Colonic mucosa (tissue), 4 donors: ENCODE data around the gene SNX14. TPM values are rescaled to one million over a fixed set of nuclear protein-coding genes. Genes with fewer than 3 reads are reported as not detected.
A peak's percentile ranks its signal among the peaks of the same experiment; 100 is the strongest.
"Not testable (repeated sequence)": the region's sequence is repeated elsewhere in the genome, so short reads cannot be mapped to it uniquely, and the experiment has no call there.

Experiments
- DNase-seq: peaks from one replicate; pipeline ENCODE4 v3.0.0-alpha.2; 2020
- H3K27ac ChIP-seq: fragments of 200-600 bp; one replicate; pipeline ENCODE4 v1.8.0; 2021
- H3K27me3 ChIP-seq: fragments of 200-600 bp; one replicate; pipeline ENCODE4 v1.8.0; 2021
- H3K36me3 ChIP-seq: fragments of 200-600 bp; one replicate; pipeline ENCODE4 v1.8.0; 2021
- H3K4me1 ChIP-seq: fragments of 200-600 bp; one replicate; pipeline ENCODE4 v1.8.0; 2021; ENCODE audit warnings: mild to moderate bottlenecking
- H3K4me3 ChIP-seq: fragments of 200-600 bp; one replicate; pipeline ENCODE4 v1.8.0; 2021
- H3K9ac ChIP-seq, 2 donors: one replicate each; pipeline ENCODE4 v1.7.0; 2013; ENCODE audit warnings: control low read depth in 2 of 2, low read depth in 2 of 2, low read length in 2 of 2
- H3K9me3 ChIP-seq: fragments of 200-600 bp; one replicate; pipeline ENCODE4 v1.8.0; 2021
- CTCF ChIP-seq: fragments of 200-600 bp; IDR thresholded peaks from one replicate; pipeline ENCODE4 v1.8.0; 2022; ENCODE audit warnings: antibody characterized with exemption, mild to moderate bottlenecking
- intact Hi-C: fragments of 100-400 bp; cut with DNase I; formaldehyde crosslinking; loops from one replicate; pipeline ENCODE4 v1.14.1; 2022
- total RNA-seq, 2 donors: library from RNA; stranded (reverse); fragmentation: NEBNext Ultra II Directional in 1 of 2; extraction: Animal tissue kit (Norgen Biotek cat#: 25700) in 1 of 2; gene quantifications; one replicate each; pipeline ENCODE4 v1.2.1, GENCODE V29; 2021
- donor health status: healthy.
- donor health status: DM: no; HTN: no; CAD: no.
- donor health status: DM: no; HTN: no; CAD: no.

SNX14 gene
- total RNA-seq, 2 donors from 2014 or later, result 52.5 to 80.6 TPM

GRCh38 chr6:85640821-85641220 is 47.2 kb upstream of the SNX14 start:
- Histone ChIP-seq H3K4me1 (peaks cover 14% of the 10 kb centered on the region), H3K27ac (no peak overlapping the region), H3K9me3 (no peaks in the 10 kb centered on the region), H3K9ac (no peak overlapping the region), H3K27me3 (no peaks in the 10 kb centered on the region), H3K36me3 (peaks cover 14% of the 10 kb centered on the region), H3K4me3 (peak overlapping the region; percentile 96)
- TF ChIP-seq CTCF, result no peak
- no peak for DNase-seq
- intact Hi-C loops, result loop anchor here (5.0 kb wide), 1 partner anchor 44 kb away; no protein-coding TSS in a partner anchor

GRCh38 chr6:85637579-85637978 is 43.9 kb upstream of the SNX14 start:
- Histone ChIP-seq H3K27me3 (no peaks in the 10 kb centered on the region), H3K36me3 (peaks cover 31% of the 10 kb centered on the region), H3K4me1 (peaks cover 14% of the 10 kb centered on the region), H3K27ac (no peak overlapping the region), H3K9me3 (no peaks in the 10 kb centered on the region), H3K9ac (no peak overlapping the region), H3K4me3 (no peak overlapping the region)
- no peak for TF ChIP-seq CTCF
- DNase-seq, result no peak
- intact Hi-C loops, result no loop called here

- Histone ChIP-seq H3K27me3 (no peaks in the 10 kb centered on the region), H3K36me3 (peaks cover 45% of the 10 kb centered on the region), H3K4me3 (no peak overlapping the region), H3K27ac (no peak overlapping the region), H3K4me1 (no peaks in the 10 kb centered on the region), H3K9ac (no peak overlapping the region), H3K9me3 (no peaks in the 10 kb centered on the region)
- DNase-seq, result no peak
- no peak for TF ChIP-seq CTCF
- intact Hi-C loops, result no loop called here
These were observed 38.7 kb upstream of the SNX14 start for GRCh38 chr6:85632164-85632942.

- H3K27ac ChIP-seq, H3K4me1 ChIP-seq, H3K4me3 ChIP-seq, H3K9me3 ChIP-seq, intact Hi-C loops, DNase-seq, H3K27me3 ChIP-seq, H3K9ac ChIP-seq: not testable (repeated sequence)
- H3K36me3 ChIP-seq, result peaks cover 33% of the 10 kb centered on the region
These were observed 37.5 kb upstream of the SNX14 start for GRCh38 chr6:85631117-85631516.

GRCh38 chr6:85628353-85628752 is 34.7 kb upstream of the SNX14 start:
- Histone ChIP-seq H3K4me1 (no peaks in the 10 kb centered on the region), H3K36me3 (peaks cover 16% of the 10 kb centered on the region), H3K27ac (no peak overlapping the region), H3K4me3 (no peak overlapping the region), H3K27me3 (no peaks in the 10 kb centered on the region), H3K9me3 (no peaks in the 10 kb centered on the region), H3K9ac (no peak overlapping the region)
- intact Hi-C loops, result no loop called here
- TF ChIP-seq CTCF, result no peak
- DNase-seq, result no peak

GRCh38 chr6:85620308-85620707 is 26.6 kb upstream of the SNX14 start:
- DNase-seq, result no peak
- Histone ChIP-seq H3K4me1 (no peaks in the 10 kb centered on the region), H3K9me3 (no peaks in the 10 kb centered on the region), H3K27me3 (no peaks in the 10 kb centered on the region), H3K36me3 (peaks cover 16% of the 10 kb centered on the region), H3K4me3 (no peak overlapping the region), H3K9ac (no peak overlapping the region), H3K27ac (no peak overlapping the region)
- no peak for TF ChIP-seq CTCF
- intact Hi-C loops, result no loop called here
